Stimulated activated CD8-positive, alpha-beta memory T cell treated with anti-CD3 and anti-CD28 coated beads, Interleukin-4, amount 100 ng/mL, for 48 hours (primary cell): ENCODE data around the gene SLC2A13.
"Not testable (repeated sequence)": the region's sequence is repeated elsewhere in the genome, so short reads cannot be mapped to it uniquely, and the experiment has no call there.

Experiments used
- DNase-seq: peaks from one replicate; pipeline ENCODE4 v3.0.0-alpha.2; 2020

SLC2A13 gene

DNA sequence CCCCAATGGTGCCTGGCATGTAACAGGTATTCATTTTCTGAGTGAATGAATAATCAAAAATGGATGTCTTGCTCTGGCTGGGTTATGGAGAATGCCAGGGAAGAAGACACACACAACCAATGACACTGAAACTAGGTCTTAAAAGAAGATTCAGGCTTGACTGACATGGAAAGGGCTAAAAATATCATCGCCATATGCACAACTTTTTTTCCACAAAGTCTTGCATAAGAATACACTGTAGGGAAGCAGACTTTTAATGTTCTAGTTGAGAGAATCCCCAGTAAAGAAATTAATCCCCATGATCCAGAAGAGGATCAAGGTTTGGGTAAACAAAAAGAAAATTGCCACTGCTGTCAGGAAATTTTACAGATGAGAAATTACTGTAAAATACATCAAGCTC is 116.4 kb downstream of the SLC2A13 start:
- DNase-seq = no peak

DNA sequence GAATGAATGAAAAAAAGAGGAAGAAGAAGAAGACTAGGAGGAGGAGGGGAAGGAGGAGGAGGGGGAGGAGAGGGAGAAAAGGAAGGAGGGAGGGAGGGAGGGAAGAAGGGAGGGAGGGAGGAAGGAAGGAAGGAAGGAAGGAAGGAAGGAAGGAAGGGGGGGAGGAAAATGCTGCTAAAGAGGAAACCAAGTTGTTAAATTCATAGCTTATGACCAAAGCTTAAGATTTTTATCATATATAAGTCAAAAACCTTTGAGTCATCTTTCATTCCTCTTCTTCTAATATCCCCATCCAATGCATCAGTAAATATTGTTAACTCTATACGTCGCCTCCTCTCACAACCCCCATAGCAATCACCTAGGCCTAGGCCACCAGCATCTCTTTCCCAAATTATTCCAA is 117.3 kb downstream of the SLC2A13 start:
- DNase-seq = no peak

DNA sequence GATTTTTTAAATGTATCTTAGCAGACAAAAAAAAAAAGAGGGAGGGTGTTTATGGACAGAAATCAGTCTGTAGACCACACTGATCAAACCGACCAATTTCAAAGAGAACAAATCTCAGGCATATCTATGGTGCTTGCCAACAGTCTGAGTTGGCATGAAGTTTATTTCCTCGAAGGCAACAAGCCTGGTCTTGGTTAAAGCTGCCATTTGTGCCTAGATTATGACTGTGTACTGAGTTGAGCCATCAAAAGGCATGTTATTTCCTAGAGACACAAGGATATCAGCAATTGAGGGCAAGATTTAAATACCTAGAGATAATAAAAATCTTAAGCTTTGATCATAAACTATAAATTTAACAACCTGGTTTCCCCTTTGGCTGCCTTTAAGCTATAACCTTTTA is 119.2 kb downstream of the SLC2A13 start:
- no peak for DNase-seq

DNA sequence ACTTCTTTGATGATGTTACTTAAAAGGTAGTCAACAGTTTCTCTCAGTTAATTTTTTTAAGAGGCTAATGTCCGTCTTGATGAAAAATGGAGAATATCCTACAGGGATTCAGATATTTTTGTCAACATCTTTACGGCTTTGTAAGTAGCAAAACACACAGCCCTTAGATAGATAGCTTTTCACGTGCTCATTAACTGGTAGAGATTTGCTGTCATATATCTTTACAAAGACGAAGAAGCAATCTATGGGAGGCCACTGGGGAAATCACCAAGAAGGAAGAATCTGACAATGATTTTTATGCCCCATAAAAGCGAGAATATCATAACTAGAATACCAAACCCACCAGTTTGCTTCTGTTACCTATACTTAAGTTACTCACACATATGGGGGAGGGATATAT is 121.2 kb downstream of the SLC2A13 start:
- DNase-seq = no peak

DNA sequence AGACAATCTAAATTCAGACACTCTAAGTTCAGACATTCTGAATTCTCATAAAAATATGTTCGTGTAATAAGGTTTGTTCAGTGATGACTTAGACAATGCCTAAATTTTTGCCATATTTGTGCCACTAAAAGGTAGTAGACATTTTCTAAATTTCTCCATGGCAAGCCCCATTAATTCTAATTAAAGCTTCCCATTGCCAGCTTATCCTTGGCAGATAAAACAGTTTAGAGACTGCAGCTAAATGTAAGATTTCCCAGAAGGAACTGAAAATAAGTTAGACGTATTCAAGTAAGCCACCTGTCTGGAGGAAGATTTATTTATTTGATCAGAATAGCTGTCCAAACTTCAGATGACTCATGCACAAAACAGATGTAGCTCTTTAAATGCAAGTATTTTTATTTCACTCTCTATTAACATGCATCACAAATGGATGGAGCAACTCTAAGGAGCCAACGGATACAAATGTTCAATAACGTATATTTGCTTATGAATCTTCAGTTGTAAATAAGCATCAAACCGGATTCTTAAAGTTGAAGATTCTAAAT is 130.4 kb downstream of the SLC2A13 start:
- DNase-seq = no peak

GRCh38 chr12:39972119-39972518 is 133.8 kb downstream of the SLC2A13 start:
- DNase-seq = no peak

GRCh38 chr12:39971348-39971747 is 134.5 kb downstream of the SLC2A13 start:
- DNase-seq = no peak

DNA sequence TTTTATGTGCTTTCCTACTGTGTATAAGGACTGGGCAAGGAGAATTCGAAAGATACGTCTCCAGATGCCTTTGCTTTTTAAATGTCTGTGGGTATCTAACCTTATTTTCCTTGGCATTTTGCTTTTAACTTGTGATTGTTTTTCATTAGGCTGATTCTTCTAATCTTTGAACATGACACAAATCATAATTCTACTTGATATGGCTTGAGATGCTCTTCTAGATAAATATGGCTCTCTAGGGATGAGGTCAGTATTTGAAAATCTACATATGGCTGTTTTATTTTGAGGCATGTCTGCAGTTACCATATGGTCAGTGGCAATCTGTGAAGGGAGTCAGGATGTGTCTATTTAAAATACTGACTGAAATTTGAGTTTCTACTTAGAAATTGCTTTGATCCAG is 139.2 kb downstream of the SLC2A13 start:
- DNase-seq = no peak

DNA sequence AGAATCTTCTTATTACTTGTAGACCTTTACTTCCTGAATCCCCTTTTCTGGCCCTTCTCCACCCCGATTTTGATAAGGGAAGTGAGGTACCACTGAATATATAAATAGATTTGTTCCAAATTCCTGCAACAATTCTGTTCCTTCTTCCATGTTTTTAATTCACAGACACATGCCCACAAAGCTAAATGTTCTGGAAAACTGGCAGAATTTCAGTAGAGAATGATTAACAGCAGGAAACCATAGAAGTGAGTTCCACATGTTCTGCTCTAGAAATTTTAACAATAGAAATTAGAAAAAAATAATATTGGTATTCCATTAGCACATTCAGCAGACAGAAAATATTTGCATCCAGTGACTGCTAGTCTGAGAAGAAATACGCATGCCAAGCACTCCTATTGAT is 139.6 kb downstream of the SLC2A13 start:
- DNase-seq = no peak

DNA sequence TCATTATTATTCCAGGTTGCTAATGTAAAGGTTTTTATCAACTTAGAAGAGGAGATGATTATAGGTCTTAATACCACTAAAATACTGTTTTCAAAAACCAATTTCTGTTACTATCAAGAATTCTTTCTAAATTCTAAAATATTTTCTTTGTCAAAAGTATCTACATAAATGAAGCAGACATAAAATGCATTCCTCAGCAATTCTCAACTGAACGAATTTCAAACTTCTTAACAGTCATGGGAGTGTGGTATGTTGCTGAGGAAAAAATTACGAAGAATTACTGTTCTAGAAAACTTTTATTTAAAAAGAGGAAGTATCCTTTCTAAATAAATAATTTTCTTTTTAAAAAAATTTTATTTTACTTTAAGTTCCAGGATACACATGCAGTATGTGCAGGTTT is 146.4 kb downstream of the SLC2A13 start:
- DNase-seq = no peak

GRCh38 chr12:39959031-39959430 is 146.8 kb downstream of the SLC2A13 start:
- DNase-seq = no peak

GRCh38 chr12:39958377-39958776 is 147.5 kb downstream of the SLC2A13 start:
- no peak for DNase-seq

DNA sequence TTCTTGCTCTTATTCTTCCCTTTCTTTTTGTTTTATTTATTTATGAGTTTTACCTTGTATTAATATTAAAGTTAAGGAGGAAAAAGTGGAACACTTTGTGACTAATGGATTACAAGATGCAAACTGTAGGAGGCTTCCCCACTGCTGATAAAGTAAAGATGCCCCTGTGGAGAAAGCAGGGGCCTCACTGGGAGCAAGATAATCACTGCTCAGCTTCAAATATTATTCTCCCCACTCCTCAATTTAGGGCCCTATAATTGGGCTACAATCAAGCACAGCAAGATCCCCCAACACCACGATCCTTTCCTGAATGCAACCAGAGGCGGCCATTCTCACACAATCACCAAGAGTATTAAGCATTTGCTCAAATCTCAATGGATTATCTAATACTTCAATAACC is 149.2 kb downstream of the SLC2A13 start:
- no peak for DNase-seq

DNA sequence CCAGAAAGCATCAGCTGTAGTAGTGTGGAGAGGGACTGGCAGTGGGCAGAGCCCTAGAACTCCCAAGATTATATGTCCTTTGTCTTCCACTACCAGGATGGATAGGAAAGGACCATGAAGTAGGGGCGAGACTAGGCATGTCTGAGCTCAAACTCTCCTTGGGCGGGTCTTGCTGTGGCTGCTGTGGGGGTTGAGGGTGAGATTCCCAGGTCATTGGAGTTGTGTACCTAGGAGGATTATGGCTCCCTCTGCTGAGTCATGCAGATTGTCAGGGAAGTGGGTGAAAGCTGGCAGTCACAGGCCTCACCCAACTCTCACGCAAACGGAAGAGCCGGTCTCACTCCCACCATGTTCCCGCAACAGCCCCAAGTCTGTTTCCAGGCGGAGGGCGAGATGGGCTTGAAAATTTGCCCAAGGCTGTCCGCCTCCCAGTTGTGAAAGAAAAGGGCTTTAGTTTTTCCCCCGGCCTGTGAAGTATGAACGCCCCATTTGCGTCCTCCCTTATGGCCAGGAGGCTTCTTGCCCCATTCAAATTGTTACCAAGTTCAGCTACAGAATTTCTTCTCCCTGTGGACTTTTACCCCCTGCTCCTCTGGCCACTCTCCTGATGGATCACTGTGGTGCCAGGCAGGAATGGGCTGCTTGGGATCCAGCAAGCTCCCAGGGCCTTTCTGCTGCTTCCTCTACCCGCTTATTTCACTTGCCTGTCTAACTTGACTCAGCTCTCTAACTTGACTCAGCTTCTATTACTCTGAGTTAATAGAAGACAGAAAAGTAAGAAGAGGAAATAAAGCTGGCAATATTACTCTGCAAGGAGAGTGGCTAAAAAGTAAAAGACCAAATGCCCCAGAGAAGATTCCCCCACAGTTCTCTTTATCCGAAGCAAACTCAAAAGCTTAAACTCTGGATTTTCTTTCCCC is 159.3 kb downstream of the SLC2A13 start:
- DNase-seq = no peak

DNA sequence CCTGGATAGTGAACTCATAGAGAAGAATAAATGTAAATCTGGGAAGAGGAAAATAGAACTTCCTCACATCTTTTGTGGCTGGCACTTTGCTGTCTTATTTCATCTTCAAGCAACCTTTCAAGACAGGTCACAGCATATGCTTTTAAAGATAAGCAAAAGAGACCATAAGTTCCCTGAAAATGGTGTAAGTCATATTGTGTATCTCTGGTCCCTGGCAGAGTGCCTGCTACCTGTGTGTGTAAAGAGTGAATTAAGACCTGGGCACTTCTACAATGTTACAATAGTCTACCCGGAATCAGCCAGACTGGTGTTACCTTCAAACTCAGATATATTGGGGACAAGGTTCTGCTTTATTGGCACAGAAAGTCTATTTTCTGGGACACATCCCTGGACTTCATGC is 168.8 kb downstream of the SLC2A13 start:
- no peak for DNase-seq

GRCh38 chr12:39935839-39936238 is 170.0 kb downstream of the SLC2A13 start:
- DNase-seq = no peak

- DNase-seq = no peak
Observed at GRCh38 chr12:39935275-39935674, 170.6 kb downstream of the SLC2A13 start.

- no peak for DNase-seq
Observed at GRCh38 chr12:39931857-39932256, 174.0 kb downstream of the SLC2A13 start.

GRCh38 chr12:39931231-39931630 is 174.7 kb downstream of the SLC2A13 start:
- DNase-seq = no peak

DNA sequence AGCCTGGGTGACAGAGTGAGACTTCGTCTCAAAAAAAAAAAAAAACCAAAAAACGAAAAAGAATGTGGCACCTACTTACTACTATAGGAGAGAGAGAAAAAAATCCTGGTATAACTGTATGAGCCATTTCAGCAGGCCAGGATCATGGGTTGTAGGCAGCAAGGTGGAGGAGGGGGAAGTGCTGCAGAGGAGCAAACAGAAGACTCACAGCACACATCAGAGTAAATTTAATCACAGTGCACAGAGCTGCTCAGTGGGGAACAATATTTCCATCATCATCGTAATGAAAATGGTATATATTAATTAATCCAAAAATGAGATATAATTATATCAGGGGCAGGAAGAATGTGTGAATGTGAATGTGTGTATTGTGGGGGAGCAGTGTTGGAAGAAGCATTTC is 175.8 kb downstream of the SLC2A13 start:
- no peak for DNase-seq

- no peak for DNase-seq
Observed at GRCh38 chr12:39928181-39928899, 177.5 kb downstream of the SLC2A13 start.

GRCh38 chr12:39923364-39923763 is 182.5 kb downstream of the SLC2A13 start:
- DNase-seq = no peak

DNA sequence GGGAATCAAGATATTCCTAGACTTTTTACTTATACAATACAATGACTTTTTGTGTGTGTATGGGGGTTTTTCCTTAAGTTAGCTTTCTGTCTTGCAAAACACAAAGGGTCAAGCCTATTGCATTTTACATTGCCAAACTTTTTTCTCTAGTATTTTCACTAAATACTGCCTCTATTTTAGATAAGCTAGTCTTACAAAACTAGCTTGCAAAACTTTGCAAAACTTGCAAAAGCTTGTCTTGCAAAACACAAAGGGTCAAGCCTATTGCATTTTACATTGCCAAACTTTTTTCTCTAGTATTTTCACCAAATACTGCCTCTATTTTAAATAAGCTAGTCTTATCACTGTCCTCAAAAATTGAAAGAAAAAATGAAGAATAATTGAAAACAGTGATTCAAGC is 183.3 kb downstream of the SLC2A13 start:
- not testable (repeated sequence) for DNase-seq

GRCh38 chr12:39920647-39921046 is 185.2 kb downstream of the SLC2A13 start:
- DNase-seq = no peak
